Smooth muscle cell (in vitro differentiated cells): Measurements from ENCODE around the gene FBXL19. TPM values are rescaled to one million over a fixed set of nuclear protein-coding genes. Genes with fewer than 3 reads are reported as not detected.

Experiments used
- DNase-seq: peaks from one replicate; lab custom pipeline; 2025; ENCODE audit not compliant: unreplicated experiment; lab: John Stamatoyannopoulos, UW
- H2AFZ ChIP-seq: fragments of 200-600 bp; sonication (generic); 2 replicates; pipeline ENCODE4 v1.6.0; 2016; ENCODE audit warnings: antibody characterized with exemption, low read depth, mild to moderate bottlenecking
- H3F3A ChIP-seq: fragments of 200-600 bp; sonication (generic); 2 replicates; pipeline ENCODE4 v1.6.0; 2017; ENCODE audit warnings: antibody characterized with exemption, low read depth
- H3K27ac ChIP-seq: fragments of 200-600 bp; sonication (generic); 2 replicates; pipeline ENCODE4 v1.5.1; 2016; ENCODE audit warnings: low read depth, mild to moderate bottlenecking
- H3K27me3 ChIP-seq: fragments of 200-600 bp; sonication (generic); 2 replicates; pipeline ENCODE4 v1.6.1; 2016; ENCODE audit warnings: low read depth, mild to moderate bottlenecking
- H3K36me3 ChIP-seq: fragments of 200-600 bp; sonication (generic); 2 replicates; pipeline ENCODE4 v1.5.1; 2016; ENCODE audit warnings: low read depth
- H3K4me1 ChIP-seq: fragments of 200-600 bp; sonication (generic); 2 replicates; pipeline ENCODE4 v1.5.1; 2016; ENCODE audit warnings: low read depth
- H3K4me2 ChIP-seq: fragments of 200-600 bp; sonication (generic); 2 replicates; pipeline ENCODE4 v1.6.0; 2016; ENCODE audit warnings: mild to moderate bottlenecking
- H3K4me3 ChIP-seq: fragments of 200-600 bp; sonication (generic); 2 replicates; pipeline ENCODE4 v1.5.1; 2016; ENCODE audit warnings: mild to moderate bottlenecking
- H3K79me2 ChIP-seq: fragments of 200-600 bp; sonication (generic); 2 replicates; pipeline ENCODE4 v1.6.0; 2016; ENCODE audit warnings: low read depth, mild to moderate bottlenecking
- H3K9ac ChIP-seq: fragments of 200-600 bp; sonication (generic); 2 replicates; pipeline ENCODE4 v1.6.0; 2016; ENCODE audit warnings: low read depth
- H3K9me3 ChIP-seq: fragments of 200-600 bp; sonication (generic); replicated peaks from 2 replicates; pipeline ENCODE4 v1.5.1; 2016; ENCODE audit warnings: low read depth
- H4K20me1 ChIP-seq: fragments of 200-600 bp; sonication (generic); 2 replicates; pipeline ENCODE4 v1.6.0; 2016; ENCODE audit warnings: low read depth
- CTCF ChIP-seq: fragments of 200-600 bp; sonication (generic); IDR thresholded peaks from 2 replicates; pipeline ENCODE4 v1.5.1; 2017; ENCODE audit warnings: borderline replicate concordance, mild to moderate bottlenecking, antibody characterized with exemption; ENCODE audit not compliant: insufficient read depth, poor library complexity, severe bottlenecking
- WGBS: methylation state at CpG from one replicate; pipeline ENCODE4 v1.1.7; 2016; ENCODE audit warnings: low lambda C conversion rate; 5-methylcytosine and 5-hydroxymethylcytosine counted together
- polyA plus RNA-seq: library from polyadenylated mRNA; unstranded; fragments of >200 nt; fragmentation: Nextera tagmentation; extraction: Ambion mirVana; gene quantifications from 2 replicates; pipeline ENCODE4 v1.2.1, GENCODE V29; 2016
- total RNA-seq: library from RNA; depleted of rRNA; stranded (reverse); fragments of >200 nt; gene quantifications from 2 replicates; pipeline ENCODE4 v1.2.3, GENCODE V29; 2014

The FBXL19 gene
- total and polyA plus RNA-seq, 2 experiments from 2014 or later, result 1.3 to 4.5 TPM

GRCh38 chr16:30895627-30896260, 27.6 kb upstream of the FBXL19 start:
- no peaks in the 10 kb centered on the region for H4K20me1 ChIP-seq

GRCh38 chr16:30896261-30896888, 27.0 kb upstream of the FBXL19 start, which contains the start of gene CTF1:
Gene CTF1 (plus strand): TSS chr16:30896614. CDS start chr16:30896644, 30 bp downstream.
- H3K36me3 ChIP-seq, result no peaks in the 10 kb centered on the region
- WGBS, result 1% methylated on average over 25 of the region's 31 CpGs

More at GRCh38 chr16:30895627-30896260, 27.6 kb upstream of the FBXL19 start:
- peak overlapping the region; percentile 92 for H3K9ac ChIP-seq
- peaks cover 20% of the 10 kb centered on the region for H3F3A ChIP-seq
- WGBS, result 64% methylated on average over 31 of the region's 32 CpGs
- H3K27me3 ChIP-seq, result no peaks in the 10 kb centered on the region
- H3K27ac ChIP-seq, result peak overlapping the region; percentile 98
- TF ChIP-seq CTCF, result no peak
- H2AFZ ChIP-seq, result peak overlapping the region; percentile 53
- peak overlapping the region; percentile 61 for H3K4me3 ChIP-seq
- peak overlapping the region; percentile 90 for H3K4me2 ChIP-seq
- H3K9me3 ChIP-seq, result no peaks in the 10 kb centered on the region
- no peaks in the 10 kb centered on the region for H3K36me3 ChIP-seq
- H3K4me1 ChIP-seq, result peaks cover 20% of the 10 kb centered on the region
- H3K79me2 ChIP-seq, result peaks cover 21% of the 10 kb centered on the region
- DNase-seq, result no peak

GRCh38 chr16:30896889-30897733, 26.3 kb upstream of the FBXL19 start:
- Histone ChIP-seq H3K4me1 (peaks cover 20% of the 10 kb centered on the region), H3K4me2 (peak overlapping the region; percentile 90), H3F3A (peaks cover 20% of the 10 kb centered on the region), H3K79me2 (peaks cover 16% of the 10 kb centered on the region), H2AFZ (peak overlapping the region; percentile 53), H3K9ac (peak overlapping the region; percentile 92), H4K20me1 (no peaks in the 10 kb centered on the region), H3K27me3 (no peaks in the 10 kb centered on the region), H3K27ac (peak overlapping the region; percentile 98), H3K4me3 (peak overlapping the region; percentile 61), H3K36me3 (no peaks in the 10 kb centered on the region), H3K9me3 (no peaks in the 10 kb centered on the region)
- WGBS, result 21% methylated on average over 31 of the region's 31 CpGs
- DNase-seq, result peak; percentile 90
- TF ChIP-seq CTCF, result no peak

More at GRCh38 chr16:30896261-30896888, 27.0 kb upstream of the FBXL19 start, which contains the start of gene CTF1:
- peak within 1 kb of the TSS; percentile 98 for H3K27ac ChIP-seq
- no peaks in the 10 kb centered on the region for H4K20me1 ChIP-seq
- peaks cover 16% of the 10 kb centered on the region for H3K79me2 ChIP-seq
- H3K4me2 ChIP-seq, result peak within 1 kb of the TSS; percentile 90
- H3K9ac ChIP-seq, result peak within 1 kb of the TSS; percentile 92
- H3K27me3 ChIP-seq, result no peaks in the 10 kb centered on the region
- no peaks in the 10 kb centered on the region for H3K9me3 ChIP-seq
- peak within 1 kb of the TSS; percentile 53 for H2AFZ ChIP-seq
- no peak for TF ChIP-seq CTCF
- peak within 1 kb of the TSS; percentile 61 for H3K4me3 ChIP-seq
- H3F3A ChIP-seq, result peaks cover 20% of the 10 kb centered on the region
- peaks cover 20% of the 10 kb centered on the region for H3K4me1 ChIP-seq
- peak; percentile 92 for DNase-seq
